ENCODE data around the gene TTC7B.

The TTC7B gene

DNA sequence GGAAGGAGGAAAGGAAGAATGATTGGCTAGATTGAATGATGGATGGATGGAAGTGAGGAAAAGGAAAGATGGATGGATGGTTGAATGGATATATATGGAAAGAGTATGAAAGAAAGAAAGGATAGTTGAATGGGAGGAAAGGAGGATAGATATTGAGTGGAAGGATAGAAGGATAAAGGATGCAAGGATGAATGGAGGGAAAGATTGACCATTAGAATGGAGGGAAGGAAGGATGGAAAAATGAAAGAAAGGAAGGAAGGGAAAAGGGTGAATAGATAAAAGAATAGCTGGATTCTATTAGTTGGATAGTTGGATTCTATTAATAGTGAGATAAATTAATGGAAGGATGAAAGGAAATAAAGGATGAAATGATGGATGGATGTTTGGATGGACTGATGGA lies 313.5 kb downstream of the TTC7B start:
- no peak for DNase-seq (ENCODE audit: low read depth, low spot score)
- H3K4me3 ChIP-seq (ENCODE audit: low read depth, low read length), result no peak overlapping the region
- TF ChIP-seq, protein P1, sequence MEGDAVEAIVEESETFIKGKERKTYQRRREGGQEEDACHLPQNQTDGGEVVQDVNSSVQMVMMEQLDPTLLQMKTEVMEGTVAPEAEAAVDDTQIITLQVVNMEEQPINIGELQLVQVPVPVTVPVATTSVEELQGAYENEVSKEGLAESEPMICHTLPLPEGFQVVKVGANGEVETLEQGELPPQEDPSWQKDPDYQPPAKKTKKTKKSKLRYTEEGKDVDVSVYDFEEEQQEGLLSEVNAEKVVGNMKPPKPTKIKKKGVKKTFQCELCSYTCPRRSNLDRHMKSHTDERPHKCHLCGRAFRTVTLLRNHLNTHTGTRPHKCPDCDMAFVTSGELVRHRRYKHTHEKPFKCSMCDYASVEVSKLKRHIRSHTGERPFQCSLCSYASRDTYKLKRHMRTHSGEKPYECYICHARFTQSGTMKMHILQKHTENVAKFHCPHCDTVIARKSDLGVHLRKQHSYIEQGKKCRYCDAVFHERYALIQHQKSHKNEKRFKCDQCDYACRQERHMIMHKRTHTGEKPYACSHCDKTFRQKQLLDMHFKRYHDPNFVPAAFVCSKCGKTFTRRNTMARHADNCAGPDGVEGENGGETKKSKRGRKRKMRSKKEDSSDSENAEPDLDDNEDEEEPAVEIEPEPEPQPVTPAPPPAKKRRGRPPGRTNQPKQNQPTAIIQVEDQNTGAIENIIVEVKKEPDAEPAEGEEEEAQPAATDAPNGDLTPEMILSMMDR (IDR thresholded peaks at IDR 0.05; ENCODE audit: insufficient read depth, low read length, missing control alignments), result no peak
- POLR2A ChIA-PET, result no interaction called here
- CTCF ChIA-PET, result no interaction called here

DNA sequence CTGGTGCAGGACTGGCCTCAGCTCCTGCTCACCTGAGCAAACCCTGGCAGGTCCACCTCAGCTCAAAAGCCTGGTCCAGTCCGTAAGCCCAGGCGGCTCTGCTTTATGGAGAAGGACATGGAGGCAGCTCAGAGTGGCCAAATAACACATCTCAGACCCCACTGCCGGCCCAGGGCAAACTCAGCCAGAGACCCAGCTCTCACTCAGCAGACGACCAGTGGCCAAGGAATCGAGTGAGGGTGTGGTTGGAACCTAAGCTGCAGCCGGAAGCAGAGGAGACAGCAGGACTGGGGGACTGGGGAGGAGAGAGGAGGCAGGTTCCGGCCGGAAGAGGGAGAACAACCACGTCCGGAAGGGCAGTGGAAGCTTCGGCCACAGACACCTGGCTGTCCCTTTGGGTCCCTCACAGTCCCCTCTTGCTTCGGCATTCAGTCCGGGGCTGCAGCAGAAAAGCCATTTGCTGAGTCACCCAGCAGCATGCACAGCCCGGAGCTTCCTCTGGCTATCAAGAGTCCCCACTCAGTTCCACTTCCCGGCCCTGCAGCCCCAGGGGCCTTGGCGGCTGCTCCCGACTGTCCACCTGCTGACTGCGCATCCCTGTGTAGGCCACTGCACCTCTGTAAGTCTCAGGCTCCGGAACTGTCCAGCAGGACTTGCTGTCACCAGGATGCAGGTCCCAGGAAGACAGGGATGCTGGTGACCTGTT lies 315.4 kb downstream of the TTC7B start:
- ChIA-PET CTCF (no interaction called here), POLR2A (no interaction called here)
- no peak overlapping the region for H3K4me3 ChIP-seq (ENCODE audit: low read depth, low read length)
- no peak for DNase-seq (ENCODE audit: low read depth, low spot score)
- TF ChIP-seq, protein P1 (IDR thresholded peaks at IDR 0.05; ENCODE audit: insufficient read depth, low read length, missing control alignments), result no peak

DNA sequence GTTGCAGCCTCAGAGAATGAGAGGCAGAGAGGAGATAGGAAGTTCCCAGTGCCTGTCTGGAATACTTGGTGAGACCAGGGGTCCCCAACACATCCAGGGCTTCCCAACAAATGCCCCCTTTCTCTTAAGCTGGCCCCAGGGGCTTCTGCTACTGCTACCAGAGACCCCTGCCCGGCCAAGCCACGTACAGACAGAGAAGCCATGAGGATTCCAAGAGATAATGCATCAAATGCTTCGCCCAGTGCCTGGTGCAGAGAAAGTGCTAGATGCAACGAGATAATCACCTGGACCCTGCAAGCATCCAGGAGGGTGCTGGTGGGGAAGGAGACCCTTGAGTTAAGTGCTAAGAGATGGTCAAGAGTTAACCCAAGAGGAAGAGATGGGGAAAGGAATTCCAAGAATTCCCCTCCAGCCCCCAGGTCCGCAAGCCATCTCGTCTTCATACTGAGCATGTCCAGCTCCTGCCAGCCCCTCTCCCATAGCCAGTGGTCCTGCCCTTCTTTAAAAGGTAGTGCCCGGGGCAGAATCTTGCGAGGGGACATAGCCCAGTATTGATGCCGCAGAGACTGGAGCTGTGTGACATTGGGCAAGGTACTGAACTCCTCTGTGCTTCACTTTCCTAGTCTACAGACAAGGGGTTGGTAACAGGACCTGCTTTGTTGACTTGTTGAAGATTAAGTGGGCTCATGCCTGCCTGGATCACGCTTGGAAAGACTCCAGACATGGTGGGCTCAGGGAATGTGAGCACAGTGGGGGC lies 316.1 kb downstream of the TTC7B start:
- ChIA-PET CTCF (no interaction called here), POLR2A (no interaction called here)
- no peak overlapping the region for H3K4me3 ChIP-seq (ENCODE audit: low read depth, low read length)
- TF ChIP-seq, protein P1 (IDR thresholded peaks at IDR 0.05; ENCODE audit: insufficient read depth, low read length, missing control alignments), result no peak
- DNase-seq (ENCODE audit: low read depth, low spot score), result no peak

DNA sequence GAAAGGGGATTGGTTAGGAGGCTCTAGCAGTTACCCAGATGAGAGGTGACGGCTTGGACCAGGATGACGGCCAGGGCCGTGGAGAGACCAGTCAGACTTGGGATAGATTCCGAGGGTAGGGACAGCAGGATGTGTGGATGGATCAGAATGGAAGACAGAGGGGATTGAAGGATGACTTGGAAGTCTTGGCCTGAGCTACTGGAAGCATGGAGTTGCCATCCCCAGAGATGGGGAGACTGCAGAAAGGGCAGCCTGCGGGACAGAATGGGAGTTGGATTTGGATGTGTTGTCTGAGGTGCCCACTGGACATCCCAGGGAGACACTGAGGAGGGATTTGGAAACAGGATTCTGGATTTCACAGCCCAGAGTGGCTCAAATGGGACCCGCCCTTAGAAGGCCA lies 317.1 kb downstream of the TTC7B start:
- H3K4me3 ChIP-seq (ENCODE audit: low read depth, low read length), result no peak overlapping the region
- TF ChIP-seq, protein P1 (IDR thresholded peaks at IDR 0.05; ENCODE audit: insufficient read depth, low read length, missing control alignments), result no peak
- ChIA-PET CTCF (no interaction called here), POLR2A (no interaction called here)
- DNase-seq (ENCODE audit: low read depth, low spot score), result no peak

DNA sequence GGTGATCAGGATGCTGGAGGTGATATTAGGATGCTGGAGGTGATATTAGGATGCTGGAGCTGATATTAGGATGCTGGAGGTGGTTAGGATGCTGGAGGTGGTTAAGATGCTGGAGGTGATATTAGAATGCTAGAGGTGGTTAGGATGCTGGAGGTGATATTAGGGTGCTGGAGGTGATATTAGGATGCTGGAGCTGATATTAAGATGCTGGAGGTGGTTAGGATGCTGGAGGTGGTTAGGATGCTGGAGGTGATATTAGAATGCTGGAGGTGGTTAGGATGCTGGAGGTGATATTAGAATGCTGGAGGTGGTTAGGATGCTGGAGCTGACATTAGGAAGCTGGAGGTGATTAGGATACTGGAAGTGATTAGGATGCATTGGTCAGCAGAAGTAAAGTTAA lies 318.0 kb downstream of the TTC7B start:
- POLR2A ChIA-PET, result no interaction called here
- CTCF ChIA-PET, result no interaction called here
- no peak overlapping the region for H3K4me3 ChIP-seq (ENCODE audit: low read depth, low read length)
- TF ChIP-seq, protein P1 (IDR thresholded peaks at IDR 0.05; ENCODE audit: insufficient read depth, low read length, missing control alignments), result no peak
- DNase-seq (ENCODE audit: low read depth, low spot score), result no peak

DNA sequence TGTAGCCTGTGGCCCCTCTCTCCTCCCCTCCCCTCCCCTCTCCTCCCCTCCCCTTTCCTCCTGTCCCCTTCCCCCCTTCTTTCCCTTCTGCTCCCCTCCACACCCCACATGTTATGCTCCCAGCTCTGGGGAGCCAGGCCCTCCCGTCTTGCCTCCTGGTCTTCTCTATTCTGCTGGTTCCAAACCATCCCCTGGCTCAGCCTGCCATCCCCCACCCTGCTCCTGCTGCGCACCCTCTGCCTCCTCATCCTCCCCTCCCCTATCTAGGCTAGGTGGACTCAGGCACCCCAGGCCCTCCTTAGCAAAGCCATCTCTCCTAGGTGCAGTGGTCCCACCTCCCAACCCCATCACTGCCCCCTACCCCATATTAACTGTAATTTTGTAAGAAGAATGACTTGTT lies 319.9 kb downstream of the TTC7B start:
- TF ChIP-seq, protein P1 (IDR thresholded peaks at IDR 0.05; ENCODE audit: insufficient read depth, low read length, missing control alignments), result no peak
- no peak for DNase-seq (ENCODE audit: low read depth, low spot score)
- H3K4me3 ChIP-seq (ENCODE audit: low read depth, low read length), result no peak overlapping the region
- CTCF ChIA-PET, result no interaction called here
- POLR2A ChIA-PET, result no interaction called here
